Activated effector memory CD4-positive, alpha-beta T cell treated with anti-CD3 and anti-CD28 coated beads, Interleukin-2, amount 50 U/mL, for 16 hours (primary cell): ENCODE data around the gene ZNF410.
A peak's percentile ranks its signal among the peaks of the same experiment; 100 is the strongest.
"Not testable (repeated sequence)": the region's sequence is repeated elsewhere in the genome, so short reads cannot be mapped to it uniquely, and the experiment has no call there.

Source experiments
- DNase-seq: peaks from one replicate; pipeline ENCODE4 v3.0.0-alpha.2; 2020

Gene ZNF410, protein sequence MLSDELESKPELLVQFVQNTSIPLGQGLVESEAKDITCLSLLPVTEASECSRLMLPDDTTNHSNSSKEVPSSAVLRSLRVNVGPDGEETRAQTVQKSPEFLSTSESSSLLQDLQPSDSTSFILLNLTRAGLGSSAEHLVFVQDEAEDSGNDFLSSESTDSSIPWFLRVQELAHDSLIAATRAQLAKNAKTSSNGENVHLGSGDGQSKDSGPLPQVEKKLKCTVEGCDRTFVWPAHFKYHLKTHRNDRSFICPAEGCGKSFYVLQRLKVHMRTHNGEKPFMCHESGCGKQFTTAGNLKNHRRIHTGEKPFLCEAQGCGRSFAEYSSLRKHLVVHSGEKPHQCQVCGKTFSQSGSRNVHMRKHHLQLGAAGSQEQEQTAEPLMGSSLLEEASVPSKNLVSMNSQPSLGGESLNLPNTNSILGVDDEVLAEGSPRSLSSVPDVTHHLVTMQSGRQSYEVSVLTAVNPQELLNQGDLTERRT

DNA sequence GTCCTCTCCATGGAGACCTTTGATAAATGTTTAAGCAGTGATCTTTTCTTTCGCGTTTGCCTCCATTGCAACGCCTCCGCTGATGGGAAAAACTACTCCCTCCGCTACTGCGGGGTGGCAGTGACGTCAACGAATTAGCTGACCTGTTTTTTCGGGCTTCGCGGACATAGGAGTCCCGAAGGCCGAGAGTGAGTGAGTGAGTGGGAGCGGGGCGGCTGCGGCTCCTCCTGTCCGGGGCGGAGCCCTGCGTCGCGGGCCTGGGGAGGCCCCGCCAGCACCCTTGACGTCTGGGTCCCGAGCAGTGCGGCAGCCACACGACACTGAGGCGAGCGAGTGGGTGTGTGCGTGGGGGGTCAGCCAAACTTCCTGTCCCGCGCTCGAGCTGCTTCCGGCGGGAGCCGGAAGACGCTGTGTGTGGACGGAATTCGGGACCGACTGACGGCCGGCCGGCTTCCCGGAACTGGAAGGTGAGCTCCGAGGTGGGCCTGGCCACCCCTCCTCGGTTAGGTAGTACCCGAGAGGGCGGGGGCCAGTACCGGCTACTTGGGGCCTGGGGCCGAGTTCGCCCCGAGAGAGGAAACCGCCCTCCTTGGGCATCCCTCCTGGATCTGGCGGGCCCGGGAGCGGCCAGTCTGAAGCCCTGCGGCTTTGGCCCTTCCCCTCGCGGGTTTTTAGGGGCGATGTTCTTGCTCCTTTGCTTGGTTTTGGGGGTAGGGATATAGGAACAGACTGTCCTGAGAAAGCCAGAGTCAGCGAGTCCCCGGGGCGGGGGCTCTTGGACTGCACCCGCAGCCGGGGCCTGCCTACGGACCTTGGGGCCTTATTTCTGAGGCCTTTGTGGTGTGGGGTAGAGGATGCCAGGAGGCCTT, at the start of gene ZNF410:
ZNF410 (plus strand) TSS at position 411 of the 869 bp plus-strand sequence. CDS start 5,317 bp downstream, outside the sequence.
- peak; percentile 96 for DNase-seq

DNA sequence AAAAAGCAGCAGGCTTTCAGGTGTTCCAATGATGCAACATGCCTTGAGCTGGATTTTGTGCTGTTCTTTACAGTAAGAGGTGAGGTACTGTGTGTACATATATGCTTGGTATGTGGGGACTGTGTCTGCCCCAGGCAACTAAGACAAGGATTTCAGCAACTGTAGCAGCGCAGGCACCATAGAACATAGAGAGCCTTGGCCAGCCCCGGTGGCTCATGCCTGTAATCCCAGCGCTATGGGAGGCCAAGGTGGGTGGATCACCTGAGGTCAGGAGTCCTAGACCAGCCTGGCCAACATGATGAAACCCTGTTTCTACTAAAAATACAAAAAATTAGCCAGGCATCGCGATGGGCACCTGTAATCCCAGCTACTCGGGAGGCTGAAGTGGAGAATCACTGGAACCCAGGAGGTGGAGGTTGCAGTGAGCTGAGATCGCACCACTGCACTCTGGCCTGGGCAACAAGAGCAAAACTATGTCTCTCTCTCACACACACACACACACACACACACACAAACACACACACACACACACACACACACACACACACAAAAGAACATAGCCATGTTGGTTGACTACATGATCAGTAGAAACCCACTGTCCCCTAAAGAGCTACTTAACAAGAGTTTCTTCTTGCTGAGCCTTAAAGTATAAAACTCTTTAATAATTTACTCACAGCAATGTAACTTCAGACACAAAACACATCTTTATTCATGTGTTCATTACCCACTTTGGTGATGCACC, 48.2 kb upstream of the ZNF410 start:
- DNase-seq, result not testable (repeated sequence)

DNA sequence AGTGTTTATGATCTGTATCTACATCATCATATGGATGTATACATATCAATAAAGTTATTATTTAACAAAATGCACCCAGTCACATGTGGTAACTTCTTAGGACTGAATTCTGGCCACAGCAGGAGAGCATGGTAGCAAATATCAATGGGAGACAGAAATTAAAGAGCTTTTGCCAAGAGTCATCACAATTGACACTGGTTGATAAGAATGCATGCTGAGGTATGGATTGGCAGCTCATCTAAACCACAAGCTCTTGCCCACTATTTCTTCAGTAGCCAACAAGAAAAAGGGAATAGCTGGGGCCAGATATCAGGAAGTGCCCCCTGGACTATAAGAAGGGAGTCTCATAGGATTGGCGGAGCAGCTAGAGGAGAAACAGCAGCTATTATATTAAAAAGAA, 44.5 kb upstream of the ZNF410 start:
- no peak for DNase-seq

DNA sequence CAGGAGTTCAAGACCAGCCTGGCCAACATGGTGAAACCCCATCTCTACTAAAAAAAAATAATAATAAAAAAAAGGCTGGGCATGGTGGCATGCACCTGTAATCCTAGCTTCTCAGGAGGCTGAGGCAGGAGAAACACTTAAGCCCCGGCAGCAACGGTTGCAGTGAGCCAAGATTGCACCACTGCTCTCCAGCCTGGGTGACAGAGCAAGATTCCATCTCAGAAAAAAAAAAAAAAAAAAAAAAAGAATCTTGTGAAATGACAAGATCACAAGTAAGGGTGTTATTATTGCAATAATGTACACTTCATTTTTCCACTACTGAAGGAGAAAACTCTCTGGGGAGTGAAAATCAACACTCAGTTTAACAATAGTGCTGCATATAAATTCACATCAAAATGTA, 43.8 kb upstream of the ZNF410 start:
- DNase-seq, result no peak

DNA sequence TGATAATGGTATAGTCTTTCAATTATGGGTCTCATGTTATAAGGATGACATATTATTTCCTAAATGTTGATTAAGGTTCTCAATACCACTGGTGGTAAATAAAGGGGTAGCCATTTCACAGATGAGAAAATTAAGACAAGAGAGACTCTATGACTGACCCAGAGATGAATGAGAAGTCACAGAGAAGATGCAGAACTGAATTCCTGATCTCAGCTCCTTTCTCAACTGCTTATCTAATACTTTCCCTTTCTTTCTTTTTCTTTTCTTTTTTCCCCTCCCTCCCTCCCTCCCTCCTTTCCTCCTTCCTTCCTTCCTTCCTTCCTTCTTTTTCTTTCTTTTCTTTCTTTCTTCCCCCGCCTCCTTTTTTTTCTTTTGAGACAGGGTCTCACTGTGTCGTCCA, 43.4 kb upstream of the ZNF410 start:
- no peak for DNase-seq

DNA sequence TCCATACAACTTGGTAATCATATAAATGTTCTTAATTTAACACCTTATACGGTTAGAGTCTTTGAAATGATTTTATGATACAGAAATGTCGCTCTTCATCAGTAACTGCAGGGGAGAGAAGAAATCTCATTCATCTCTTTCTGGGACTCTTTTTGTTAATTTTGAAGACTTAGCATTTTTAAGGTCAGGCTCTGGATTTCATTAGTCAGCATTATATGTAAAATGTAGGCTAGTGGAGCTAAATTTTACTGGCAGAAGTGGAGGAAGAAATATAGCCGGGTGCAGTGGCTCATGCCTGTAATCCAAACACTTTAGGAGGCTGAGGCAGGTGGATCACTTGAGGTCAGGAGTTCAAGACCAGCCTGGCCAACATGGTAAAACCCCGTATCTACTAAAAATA, 39.7 kb upstream of the ZNF410 start:
- DNase-seq, result no peak

DNA sequence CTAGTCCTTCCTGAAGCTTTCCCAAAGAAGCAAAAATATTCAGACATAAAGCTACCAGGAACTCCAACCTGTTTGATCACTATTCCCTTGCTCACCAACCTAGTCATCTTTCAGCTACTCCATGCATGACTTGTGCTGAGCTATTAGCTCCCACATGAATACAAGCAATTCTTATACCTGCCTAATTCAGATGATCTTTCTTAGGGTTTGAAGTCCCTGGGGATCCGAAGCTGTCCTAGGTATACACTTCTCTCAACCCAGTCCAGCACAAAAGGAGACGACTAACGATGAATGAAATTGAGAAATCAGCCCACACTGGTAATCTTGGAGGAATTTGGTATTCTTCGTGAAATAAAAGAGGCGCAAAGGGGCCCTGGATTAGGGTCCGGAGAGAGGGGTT, 35.7 kb upstream of the ZNF410 start:
- DNase-seq, result no peak

DNA sequence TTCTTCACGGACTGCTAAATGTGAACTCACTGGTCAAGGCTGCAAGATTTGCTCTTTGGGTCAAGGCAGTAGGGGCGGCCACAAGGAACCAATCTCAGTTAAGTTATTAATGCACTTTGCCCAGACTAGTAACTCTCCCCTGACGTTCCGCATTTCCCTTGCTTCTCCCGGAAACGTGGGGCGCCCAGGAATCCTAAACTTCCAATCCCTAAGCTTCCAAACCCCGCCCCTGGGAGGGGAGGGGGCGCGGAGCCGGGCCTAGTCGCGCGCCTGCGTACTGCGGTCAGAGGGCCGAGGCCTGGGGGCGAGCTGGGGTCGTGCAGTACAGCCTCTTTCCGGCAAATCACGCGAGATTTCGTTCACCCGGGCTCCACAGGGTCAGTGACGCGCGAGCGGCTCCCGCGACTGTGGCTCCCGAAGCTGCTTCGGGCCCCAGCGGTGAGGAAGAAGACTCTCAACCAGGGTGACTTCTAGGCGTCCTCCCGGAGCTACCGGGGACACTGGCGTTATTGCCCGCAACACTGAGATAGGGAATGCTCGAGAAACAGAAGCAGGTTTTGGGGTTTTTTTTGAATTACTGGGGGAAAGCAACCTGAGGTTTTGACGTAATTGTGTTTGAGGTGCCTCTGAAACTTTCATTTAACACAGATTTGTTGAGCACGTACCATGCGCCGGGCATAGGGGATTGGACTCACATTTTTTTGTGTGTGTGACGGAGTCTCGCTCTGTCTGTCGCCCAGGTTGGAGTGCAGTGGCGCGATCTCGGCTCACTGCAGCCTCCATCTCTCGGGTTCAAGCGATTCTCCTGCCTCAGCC, 34.9 kb upstream of the ZNF410 start, which contains the start of gene PTGR2:
PTGR2 (plus strand) TSS at position 265 of the 816 bp plus-strand sequence. CDS start 7,032 bp downstream, outside the sequence.
- peak; percentile 94 for DNase-seq

DNA sequence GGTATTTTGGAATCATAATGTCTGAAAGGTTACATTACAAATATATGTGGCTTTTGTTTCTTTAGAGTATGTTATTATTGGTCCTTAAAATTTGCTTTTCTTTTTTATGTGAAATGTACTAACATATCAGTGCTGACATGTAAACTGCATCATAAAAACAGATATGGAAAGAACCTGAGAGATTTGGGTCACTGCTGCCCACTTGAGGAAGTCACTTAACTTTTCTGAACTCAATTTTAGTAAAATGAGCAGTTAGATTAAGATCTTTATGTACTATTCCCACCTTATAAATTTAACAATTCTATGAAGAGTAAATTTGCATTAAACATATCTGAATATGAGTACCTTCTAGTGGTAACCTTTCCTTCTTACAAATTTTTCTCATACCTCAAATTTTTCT, 27.5 kb upstream of the ZNF410 start:
- DNase-seq, result no peak

DNA sequence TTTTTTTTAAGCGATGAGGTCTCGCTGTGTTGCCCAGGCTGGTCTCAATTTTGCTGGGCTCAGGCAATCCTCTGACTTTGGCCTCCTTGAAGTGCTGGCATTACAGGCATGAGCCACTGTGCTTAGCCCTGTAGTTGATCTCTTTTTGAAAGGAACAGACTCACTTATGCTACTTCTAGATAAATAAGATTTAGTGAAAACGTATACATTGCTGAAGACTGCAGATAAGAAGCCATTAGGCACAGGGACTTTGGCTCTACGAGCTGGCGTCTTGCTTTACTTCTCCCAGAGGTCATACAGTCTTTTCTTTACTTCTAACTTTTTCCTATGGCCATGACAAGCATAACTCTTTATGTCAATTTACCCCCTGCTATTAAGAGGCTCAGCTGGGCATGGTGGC, 25.6 kb upstream of the ZNF410 start:
- no peak for DNase-seq

DNA sequence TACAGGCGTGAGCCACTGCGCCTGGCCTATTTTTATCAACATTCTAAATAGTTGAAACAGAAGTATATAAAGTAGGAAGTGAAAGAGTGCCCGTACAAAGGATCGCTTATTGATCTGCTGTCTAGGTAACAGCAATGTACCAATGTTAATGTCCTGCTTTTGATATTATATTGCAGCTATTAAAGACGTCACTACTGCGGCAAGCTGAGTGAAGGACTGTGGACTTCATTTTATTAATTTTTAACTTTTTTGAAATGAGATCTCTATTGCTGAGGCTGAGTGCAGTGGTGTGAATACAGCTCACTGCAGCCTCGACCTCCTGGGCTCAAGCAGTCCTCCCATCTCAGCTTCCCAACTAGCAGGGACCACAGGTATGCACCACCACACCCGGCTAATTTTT, 24.2 kb upstream of the ZNF410 start:
- no peak for DNase-seq

DNA sequence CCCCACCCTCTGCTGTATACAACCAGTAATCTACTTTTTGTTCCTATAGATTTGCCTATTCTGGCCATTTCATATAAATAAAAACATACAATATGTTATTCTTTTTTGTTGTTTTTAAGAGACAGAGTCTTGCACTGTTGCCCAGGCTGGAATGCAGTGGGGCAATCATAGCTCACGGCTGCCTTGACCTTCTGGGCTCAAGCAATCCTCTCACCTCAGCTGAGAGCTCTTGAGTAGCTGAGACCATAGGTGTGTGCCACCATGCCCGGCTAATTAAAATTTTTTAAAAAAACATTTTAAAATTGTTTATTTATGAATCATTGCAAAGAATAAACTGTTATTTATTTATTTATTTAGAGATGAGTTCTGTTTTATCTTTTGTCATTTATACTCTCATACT, 23.4 kb upstream of the ZNF410 start:
- DNase-seq, result no peak

DNA sequence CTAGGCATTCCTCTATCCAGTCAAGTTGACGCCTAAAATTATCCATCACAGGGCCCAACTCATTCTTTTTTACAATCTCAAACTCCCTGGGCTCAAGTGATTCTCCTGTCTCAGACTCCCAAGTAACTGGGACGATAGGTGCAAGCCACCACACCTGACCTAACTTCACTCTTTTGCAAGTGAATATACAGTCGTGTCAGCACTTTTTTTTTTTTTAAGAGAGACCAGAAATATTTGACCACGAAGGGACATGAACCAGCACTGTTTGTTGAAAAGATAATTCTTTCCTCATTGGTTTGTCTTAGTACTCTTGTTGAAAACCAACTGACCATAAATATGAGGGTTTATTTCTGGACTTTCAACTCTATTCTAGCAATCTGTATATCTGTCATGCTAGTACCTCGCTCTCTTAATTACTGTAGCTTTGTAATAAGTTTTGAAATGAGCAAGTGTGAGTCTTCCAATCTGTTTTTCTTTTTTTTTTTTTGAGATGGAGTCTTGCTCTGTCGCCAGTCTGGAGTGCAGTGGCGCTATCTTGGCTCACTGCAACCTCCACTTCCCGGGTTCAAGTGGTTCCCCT, 21.0 kb upstream of the ZNF410 start:
- DNase-seq, result no peak

DNA sequence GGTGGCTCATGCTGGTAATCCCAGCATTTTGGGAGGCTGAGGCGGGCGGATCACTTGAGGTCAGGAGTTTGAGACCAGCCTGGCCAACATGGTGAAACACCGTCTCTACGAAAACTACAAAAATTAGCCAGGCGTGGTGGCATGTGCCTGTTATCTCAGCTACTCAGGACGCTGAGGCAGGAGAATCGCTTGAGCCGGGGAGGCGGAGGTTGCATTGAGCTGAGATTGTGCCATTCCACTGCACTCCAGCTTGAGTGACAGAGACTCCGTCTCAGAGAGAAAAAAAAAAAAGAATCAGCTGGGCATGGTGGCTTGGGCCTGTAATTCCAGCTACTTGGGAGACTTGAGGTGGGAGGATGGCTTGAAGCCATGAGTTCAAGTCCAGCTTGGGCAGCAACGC, 16.9 kb upstream of the ZNF410 start:
- not testable (repeated sequence) for DNase-seq

DNA sequence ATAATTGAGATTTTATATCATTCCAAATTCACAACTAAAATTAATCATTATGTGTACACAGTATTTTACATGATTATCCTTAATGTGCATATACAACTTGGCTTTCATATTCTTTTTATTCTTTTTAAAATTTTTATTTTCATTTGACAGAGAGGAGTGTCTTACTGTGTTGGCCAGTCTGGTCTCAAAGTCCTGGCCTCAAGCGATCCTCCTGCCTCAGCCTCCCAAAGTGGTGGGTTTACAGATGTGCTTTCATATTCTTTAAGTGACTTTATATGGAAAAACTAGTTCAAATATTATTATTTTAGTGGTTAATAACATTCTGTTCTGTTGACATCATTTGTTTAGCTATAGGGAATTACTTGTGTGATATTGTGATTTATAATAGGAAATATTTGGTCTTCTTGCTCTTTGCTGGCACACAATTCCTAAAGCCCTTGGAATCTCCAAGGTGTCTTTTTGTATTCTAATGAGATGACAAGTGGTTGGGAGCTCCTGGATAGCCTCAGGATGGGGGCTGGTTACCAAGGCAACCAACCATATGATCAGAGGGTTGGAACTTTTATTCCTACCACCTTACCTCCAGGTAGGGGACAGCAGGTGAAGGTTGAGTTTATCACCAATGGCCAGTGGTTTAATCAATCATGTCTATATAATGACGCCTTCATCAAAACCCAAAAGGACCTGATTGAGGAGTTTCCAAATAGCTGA, 16.0 kb upstream of the ZNF410 start:
- no peak for DNase-seq

DNA sequence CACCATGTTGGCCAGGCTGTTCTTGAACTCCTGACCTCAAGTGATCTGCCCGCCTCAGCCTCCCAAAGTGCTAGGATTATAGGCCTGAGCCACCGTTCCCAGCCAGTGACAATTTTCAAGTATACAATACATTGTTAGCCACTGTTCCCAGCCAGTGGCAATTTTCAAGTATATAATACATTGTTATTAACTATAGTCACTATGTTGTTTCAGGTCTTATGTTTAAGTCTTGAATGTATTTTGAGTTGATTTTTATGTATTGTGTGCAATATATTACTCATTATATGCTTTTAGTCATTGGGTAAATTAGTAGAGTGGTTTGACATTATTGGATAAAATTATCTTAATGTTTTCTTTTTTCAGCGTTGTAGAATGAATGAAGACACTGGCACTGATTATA, 13.0 kb upstream of the ZNF410 start:
- no peak for DNase-seq

DNA sequence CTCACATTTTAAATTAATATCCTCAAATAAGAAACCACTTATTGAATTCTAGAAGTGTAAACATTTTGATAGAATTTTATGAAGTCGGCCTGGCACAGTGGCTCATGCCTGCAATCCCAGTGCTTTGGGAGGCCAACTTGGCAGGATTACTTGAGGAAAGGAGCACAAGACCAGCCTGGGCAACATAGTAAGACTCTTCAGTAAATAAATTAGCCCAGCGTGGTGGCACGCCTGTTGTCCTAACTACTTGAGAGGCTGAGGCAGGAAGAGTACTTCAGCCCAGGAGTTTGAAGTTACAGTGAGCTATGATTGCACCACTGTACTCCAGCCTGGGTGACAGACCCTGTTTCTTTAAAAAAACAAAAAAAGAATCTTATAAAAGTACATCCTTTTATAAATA, 8.9 kb upstream of the ZNF410 start:
- no peak for DNase-seq

DNA sequence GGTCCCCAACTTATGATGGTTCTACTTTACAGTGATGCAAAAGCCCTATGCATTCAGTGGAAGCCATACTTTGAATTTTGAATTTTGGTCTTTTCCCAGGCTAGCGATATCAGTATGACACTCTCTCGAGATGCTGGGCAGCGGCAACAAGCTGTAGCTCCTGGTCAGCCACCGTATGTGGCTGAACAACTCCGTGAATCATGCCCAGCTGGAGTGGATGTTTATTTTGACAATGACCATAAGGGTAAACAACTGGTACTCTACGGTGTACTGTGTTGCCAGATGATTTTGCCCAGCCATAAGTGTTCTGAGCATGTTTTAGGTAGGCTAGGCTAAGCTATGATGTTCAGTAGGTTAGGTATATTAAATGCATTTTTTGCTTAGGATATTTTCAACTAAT, 8.2 kb upstream of the ZNF410 start:
- DNase-seq, result no peak

DNA sequence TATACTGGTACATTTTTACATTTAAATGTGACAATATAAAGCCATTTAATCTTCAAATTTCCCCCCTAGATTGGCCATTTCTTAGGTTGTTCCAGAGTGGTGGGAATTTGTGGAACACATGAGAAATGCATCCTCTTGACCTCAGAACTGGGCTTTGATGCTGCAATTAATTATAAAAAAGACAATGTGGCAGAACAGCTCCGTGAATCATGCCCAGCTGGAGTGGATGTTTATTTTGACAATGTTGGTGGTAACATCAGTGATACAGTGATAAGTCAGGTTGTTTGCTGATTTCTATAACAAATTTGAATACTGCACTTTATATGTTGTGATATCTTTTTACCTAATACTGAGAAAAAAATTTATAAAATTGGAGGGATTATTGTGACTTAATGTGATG, 7.6 kb upstream of the ZNF410 start:
- DNase-seq, result no peak

DNA sequence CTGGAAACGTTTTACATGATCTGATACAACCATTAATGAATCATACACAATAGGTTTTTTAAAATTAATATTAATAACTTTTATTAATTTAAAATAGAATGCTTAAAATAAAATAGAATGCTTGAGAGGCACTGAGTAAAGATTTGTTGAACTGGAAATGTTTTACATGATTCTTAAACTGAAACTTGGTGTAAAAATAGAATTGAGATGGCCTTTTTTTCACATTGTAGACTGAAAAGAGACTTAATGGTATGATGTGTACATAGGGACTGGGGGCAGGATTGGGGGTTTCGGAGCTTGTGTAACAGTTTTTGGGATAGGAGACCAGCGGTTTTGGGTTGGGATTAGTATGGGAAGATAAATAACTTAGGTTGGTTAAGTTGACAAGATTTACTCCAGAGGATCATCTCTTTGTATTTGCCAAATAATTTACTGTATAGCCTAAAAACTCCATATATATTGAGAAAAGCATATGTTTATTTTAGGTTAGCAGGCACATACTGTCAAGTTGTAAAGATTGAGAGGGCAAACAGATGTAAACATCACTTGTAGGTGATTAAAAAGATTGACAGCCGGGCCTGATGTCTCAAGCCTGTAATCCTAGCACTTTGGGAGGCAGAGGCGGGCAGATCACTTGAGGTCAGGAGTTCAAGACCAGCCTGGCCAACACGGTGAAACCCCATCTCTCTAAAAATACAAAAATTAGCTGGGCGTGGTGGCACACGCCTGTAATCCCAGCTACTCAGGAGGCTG, 2.0 kb upstream of the ZNF410 start:
- no peak for DNase-seq

DNA sequence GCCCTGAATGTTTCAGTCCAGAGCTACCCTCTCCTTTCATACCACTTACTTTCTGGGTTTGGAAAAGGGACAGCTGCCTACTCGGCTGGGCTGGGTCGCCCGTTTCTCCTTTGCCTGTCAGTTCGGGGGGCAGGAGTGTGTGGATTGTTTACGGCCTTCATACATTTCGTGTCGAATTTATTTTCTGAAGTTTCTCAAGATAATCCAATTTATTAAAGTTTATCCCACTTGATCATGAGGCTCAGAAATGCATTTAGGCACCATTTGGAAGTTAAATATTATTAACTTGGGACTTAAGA, 608 bp downstream of the ZNF410 start:
- no peak for DNase-seq
